Vagina (tissue), 2 donors: ENCODE results near the gene RYK.

Source experiments
- CTCF ChIP-seq, 3 experiments: fragments of 450-650 bp in 2 of 3; fragments of 200-600 bp in 1 of 3; sonication (generic) in 1 of 3; IDR thresholded peaks; one replicate each; pipeline ENCODE4 v1.5.1; 2017 to 2019; ENCODE audit warnings: antibody characterized with exemption in 3 of 3, mild to moderate bottlenecking in 2 of 3, moderate library complexity in 2 of 3
- POLR2A ChIP-seq, 2 donors: fragments of 450-650 bp; IDR thresholded peaks; one replicate each; pipeline ENCODE4 v1.6.1; 2017; ENCODE audit warnings: antibody characterized with exemption in 2 of 2, mild to moderate bottlenecking in 2 of 2, moderate library complexity in 2 of 2

- TF ChIP-seq CTCF (IDR thresholded peaks at IDR 0.05): no peak
- TF ChIP-seq POLR2A (IDR thresholded peaks at IDR 0.05): no peak
Measured at GRCh38 chr3:134146666-134147065, 104.0 kb downstream of the RYK start.
